ENCODE measurements around the gene RBFA. TPM values are rescaled to one million over a fixed set of nuclear protein-coding genes. Genes with fewer than 3 reads are reported as not detected.

RBFA gene
- total and polyA plus RNA-seq, 2 donors (not counting 1 experiment from before 2014, with no cell fraction given), result 25.3 TPM

DNA sequence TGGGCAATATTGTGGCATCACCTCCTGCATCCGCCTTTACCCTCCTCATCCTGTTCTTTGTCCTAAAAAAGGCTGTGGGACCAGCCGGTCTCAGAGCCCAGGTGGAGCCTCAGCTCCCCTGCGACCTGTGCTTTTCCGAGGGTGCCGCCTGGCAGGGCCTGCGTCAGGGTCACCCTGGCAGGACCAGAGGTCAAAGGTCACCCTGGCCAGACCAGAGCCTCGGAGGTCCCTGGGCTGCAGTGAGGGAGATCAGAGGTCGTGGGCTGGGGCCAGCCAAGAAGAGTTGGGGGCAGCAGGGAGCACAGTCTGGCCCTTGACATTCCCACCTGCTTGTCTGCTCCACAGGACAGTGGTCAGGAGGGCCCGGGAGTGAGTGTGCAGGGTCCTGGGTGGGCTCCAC lies 31.5 kb downstream of the RBFA start:
- Histone ChIP-seq H3K27me3 (ENCODE audit: control insufficient read depth, insufficient read depth, low read length) (no peaks in the 10 kb centered on the region), H3K4me2 (ENCODE audit: extremely low read depth, insufficient read depth, low read length) (no peak overlapping the region), H3K9ac (ENCODE audit: insufficient read depth, low read length) (no peak overlapping the region), H3K79me2 (ENCODE audit: control insufficient read depth, insufficient read depth, low read length) (no peaks in the 10 kb centered on the region), H3K36me3 (ENCODE audit: control insufficient read depth, insufficient read depth, low read length) (no peaks in the 10 kb centered on the region), H3K27ac (ENCODE audit: insufficient read depth, low read length) (no peak overlapping the region), H4K20me1 (ENCODE audit: control insufficient read depth, extremely low read depth, insufficient read depth, low read length) (no peaks in the 10 kb centered on the region), H3K9me3 (ENCODE audit: control insufficient read depth, insufficient read depth, low read depth, low read length) (no peaks in the 10 kb centered on the region), H3K4me1 (ENCODE audit: control insufficient read depth, extremely low read depth, insufficient read depth, low read length) (no peaks in the 10 kb centered on the region), H2AFZ (ENCODE audit: low read length) (no peak overlapping the region), H3K4me3 (replicated peaks in 1 of 4; ENCODE audit: control extremely low read depth in 1 of 4, insufficient read depth in 1 of 4, low read depth in 3 of 4, low read length in 4 of 4) (no peak overlapping the region)
- TF ChIP-seq CTCF (conservative IDR thresholded peaks at IDR 0.05 in 1 of 2, IDR thresholded peaks at IDR 0.05 in 1 of 2; ENCODE audit: low read depth in 1 of 2, low read length in 2 of 2) (no peak), EZH2 (IDR thresholded peaks at IDR 0.05; ENCODE audit: low read length, missing control alignments) (no peak)
- no peak for DNase-seq (ENCODE audit: low read depth in 2 of 2)

DNA sequence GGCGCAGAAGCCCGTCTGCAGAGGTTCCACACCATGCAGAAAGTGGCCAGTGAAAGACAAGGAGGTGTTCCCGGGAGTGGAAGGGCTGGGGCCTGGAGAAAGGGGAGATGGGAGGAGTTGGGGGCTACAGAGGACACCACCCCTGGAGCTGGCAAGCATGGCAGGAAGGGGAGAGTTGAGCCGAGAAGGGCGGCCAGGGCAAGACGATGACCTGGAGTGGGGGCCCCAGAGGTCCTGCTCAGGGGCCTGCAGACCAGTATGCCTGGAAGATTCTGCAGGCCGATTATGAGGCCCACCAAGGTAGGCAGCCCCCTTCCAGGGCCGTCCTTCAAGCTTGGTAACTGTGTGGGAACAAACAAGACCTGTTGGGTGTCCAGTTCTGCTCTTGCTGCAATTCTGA lies 33.1 kb downstream of the RBFA start:
- Histone ChIP-seq H3K79me2 (ENCODE audit: control insufficient read depth, insufficient read depth, low read length) (no peaks in the 10 kb centered on the region), H3K9me3 (ENCODE audit: control insufficient read depth, insufficient read depth, low read depth, low read length) (no peaks in the 10 kb centered on the region), H3K36me3 (ENCODE audit: control insufficient read depth, insufficient read depth, low read length) (no peaks in the 10 kb centered on the region), H3K4me1 (ENCODE audit: control insufficient read depth, extremely low read depth, insufficient read depth, low read length) (no peaks in the 10 kb centered on the region), H3K4me2 (ENCODE audit: extremely low read depth, insufficient read depth, low read length) (no peak overlapping the region), H3K9ac (ENCODE audit: insufficient read depth, low read length) (no peak overlapping the region), H4K20me1 (ENCODE audit: control insufficient read depth, extremely low read depth, insufficient read depth, low read length) (no peaks in the 10 kb centered on the region), H3K4me3 (replicated peaks in 1 of 4; ENCODE audit: control extremely low read depth in 1 of 4, insufficient read depth in 1 of 4, low read depth in 3 of 4, low read length in 4 of 4) (no peak overlapping the region), H2AFZ (ENCODE audit: low read length) (no peak overlapping the region), H3K27ac (ENCODE audit: insufficient read depth, low read length) (no peak overlapping the region), H3K27me3 (ENCODE audit: control insufficient read depth, insufficient read depth, low read length) (no peaks in the 10 kb centered on the region)
- no peak for TF ChIP-seq EZH2 (IDR thresholded peaks at IDR 0.05; ENCODE audit: low read length, missing control alignments)
- TF ChIP-seq CTCF (conservative IDR thresholded peaks at IDR 0.05 in 1 of 2, IDR thresholded peaks at IDR 0.05 in 1 of 2; ENCODE audit: low read depth in 1 of 2, low read length in 2 of 2), result no peak
- no peak for DNase-seq (ENCODE audit: low read depth in 2 of 2)

DNA sequence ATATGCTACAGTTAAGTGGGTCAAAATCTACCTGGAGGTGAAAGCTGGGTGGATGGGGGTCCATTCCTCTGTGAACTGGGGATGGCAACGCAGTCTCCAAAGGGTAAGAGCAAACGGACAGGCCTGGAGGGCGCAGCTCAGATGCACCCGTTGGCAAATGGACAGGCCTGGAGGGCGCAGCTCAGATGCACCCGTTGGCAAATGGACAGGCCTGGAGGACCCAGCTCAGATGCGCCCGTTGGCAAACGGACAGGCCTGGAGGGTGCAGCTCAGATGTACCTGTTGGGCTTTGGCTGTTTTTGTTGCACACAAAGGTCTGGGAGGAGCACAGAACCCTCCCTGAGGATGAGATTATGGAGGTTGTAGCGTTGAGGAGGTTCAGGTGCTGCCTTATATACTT lies 33.7 kb downstream of the RBFA start:
- H3K4me1 ChIP-seq (ENCODE audit: control insufficient read depth, extremely low read depth, insufficient read depth, low read length), result no peaks in the 10 kb centered on the region
- no peak overlapping the region for H3K9ac ChIP-seq (ENCODE audit: insufficient read depth, low read length)
- H3K27ac ChIP-seq (ENCODE audit: insufficient read depth, low read length), result no peak overlapping the region
- H3K27me3 ChIP-seq (ENCODE audit: control insufficient read depth, insufficient read depth, low read length), result no peaks in the 10 kb centered on the region
- H3K36me3 ChIP-seq (ENCODE audit: control insufficient read depth, insufficient read depth, low read length), result no peaks in the 10 kb centered on the region
- no peak for DNase-seq (ENCODE audit: low read depth in 2 of 2)
- H3K4me3 ChIP-seq (replicated peaks in 1 of 4; ENCODE audit: control extremely low read depth in 1 of 4, insufficient read depth in 1 of 4, low read depth in 3 of 4, low read length in 4 of 4), result no peak overlapping the region
- H3K9me3 ChIP-seq (ENCODE audit: control insufficient read depth, insufficient read depth, low read depth, low read length), result no peaks in the 10 kb centered on the region
- H3K4me2 ChIP-seq (ENCODE audit: extremely low read depth, insufficient read depth, low read length), result no peak overlapping the region
- no peaks in the 10 kb centered on the region for H4K20me1 ChIP-seq (ENCODE audit: control insufficient read depth, extremely low read depth, insufficient read depth, low read length)
- H3K79me2 ChIP-seq (ENCODE audit: control insufficient read depth, insufficient read depth, low read length), result no peaks in the 10 kb centered on the region
- TF ChIP-seq CTCF (conservative IDR thresholded peaks at IDR 0.05 in 1 of 2, IDR thresholded peaks at IDR 0.05 in 1 of 2; ENCODE audit: low read depth in 1 of 2, low read length in 2 of 2), result no peak
- TF ChIP-seq EZH2 (IDR thresholded peaks at IDR 0.05; ENCODE audit: low read length, missing control alignments), result no peak
- no peak overlapping the region for H2AFZ ChIP-seq (ENCODE audit: low read length)
